NCI-H1092 (cell line): ENCODE data around the gene LRRC66.

Experiments used
- DNase-seq: peaks from one replicate; lab custom pipeline; 2025; lab: John Stamatoyannopoulos, UW

LRRC66 gene, protein sequence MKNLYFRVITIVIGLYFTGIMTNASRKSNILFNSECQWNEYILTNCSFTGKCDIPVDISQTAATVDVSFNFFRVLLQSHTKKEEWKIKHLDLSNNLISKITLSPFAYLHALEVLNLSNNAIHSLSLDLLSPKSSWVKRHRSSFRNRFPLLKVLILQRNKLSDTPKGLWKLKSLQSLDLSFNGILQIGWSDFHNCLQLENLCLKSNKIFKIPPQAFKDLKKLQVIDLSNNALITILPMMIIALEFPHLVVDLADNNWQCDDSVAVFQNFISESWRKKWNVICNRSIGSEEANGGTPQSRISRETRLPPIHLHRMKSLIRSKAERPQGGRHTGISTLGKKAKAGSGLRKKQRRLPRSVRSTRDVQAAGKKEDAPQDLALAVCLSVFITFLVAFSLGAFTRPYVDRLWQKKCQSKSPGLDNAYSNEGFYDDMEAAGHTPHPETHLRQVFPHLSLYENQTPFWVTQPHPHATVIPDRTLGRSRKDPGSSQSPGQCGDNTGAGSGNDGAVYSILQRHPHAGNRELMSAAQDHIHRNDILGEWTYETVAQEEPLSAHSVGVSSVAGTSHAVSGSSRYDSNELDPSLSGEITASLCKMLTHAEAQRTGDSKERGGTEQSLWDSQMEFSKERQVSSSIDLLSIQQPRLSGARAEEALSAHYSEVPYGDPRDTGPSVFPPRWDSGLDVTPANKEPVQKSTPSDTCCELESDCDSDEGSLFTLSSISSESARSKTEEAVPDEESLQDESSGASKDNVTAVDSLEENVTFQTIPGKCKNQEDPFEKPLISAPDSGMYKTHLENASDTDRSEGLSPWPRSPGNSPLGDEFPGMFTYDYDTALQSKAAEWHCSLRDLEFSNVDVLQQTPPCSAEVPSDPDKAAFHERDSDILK

GRCh38 chr4:52019936-52020657 is at the start of gene LRRC66:
Gene LRRC66 (minus strand): TSS chr4:52020363. CDS start chr4:52017613, 2,750 bp downstream.
- DNase-seq: no peak

- no peak for DNase-seq
These were observed 49.4 kb upstream of the LRRC66 start for GRCh38 chr4:52069571-52069970.

DNA sequence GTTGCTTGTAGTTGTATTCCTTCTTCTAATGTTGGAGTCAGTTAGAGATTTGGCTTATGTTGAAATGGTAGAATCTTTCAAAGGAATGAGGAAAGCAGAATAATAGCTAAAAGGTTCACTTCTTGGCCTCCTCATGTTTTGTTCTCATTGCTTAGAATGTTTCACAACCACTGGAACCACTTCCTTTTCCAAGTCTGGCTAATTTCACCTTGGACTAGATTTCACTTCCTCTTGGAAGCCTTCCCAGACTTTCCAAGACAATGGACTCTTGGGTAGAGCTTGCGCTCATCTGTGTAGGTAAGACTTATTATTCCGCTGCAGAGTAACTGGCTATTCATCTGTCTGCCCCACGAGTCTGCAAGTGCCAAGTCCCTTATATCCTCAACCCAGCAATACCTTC is 39.2 kb upstream of the LRRC66 start:
- DNase-seq: no peak

DNA sequence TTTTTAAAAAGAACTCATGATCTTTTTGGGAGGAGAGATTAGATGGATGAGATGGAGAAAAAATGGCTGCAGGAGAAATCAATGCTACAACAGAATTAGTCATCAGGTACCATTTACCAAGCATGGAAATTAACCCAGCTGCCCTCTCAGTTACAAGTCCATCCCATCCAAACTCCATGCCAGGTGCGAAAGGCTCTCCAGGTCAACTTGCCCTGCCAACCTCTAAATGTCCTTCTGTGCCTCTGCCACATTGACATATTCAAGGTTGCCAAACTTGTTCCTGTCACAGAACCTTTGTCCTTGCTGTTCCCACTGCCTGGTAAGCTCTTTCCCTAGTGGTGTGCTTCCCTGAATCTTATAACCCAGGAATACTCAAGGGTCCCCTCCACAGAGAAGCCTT is 38.1 kb upstream of the LRRC66 start:
- no peak for DNase-seq

DNA sequence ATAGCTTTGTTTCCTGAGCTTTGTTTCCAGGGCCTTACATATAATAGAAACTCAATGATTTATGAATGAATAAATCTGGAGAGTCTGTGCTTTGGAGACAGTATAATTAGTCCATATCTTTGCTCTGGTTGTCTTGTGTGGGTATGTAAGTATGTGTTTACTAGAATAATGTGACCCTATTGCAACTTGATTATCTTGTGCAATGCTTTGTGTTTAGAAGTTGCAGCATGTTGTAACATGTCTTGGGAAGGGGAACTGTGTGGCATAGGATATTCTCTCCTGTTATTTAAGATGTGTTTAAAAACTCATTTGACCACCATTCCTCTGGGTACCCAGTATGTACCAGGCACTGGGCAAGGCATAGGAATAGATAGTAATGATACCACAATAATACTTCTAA is 37.0 kb upstream of the LRRC66 start:
- DNase-seq: no peak

- DNase-seq: no peak
These were observed 34.1 kb upstream of the LRRC66 start for GRCh38 chr4:52054254-52054653.

GRCh38 chr4:52052475-52052780 is 32.3 kb upstream of the LRRC66 start:
- no peak for DNase-seq

GRCh38 chr4:52051615-52052474 is 31.7 kb upstream of the LRRC66 start:
- DNase-seq: no peak

GRCh38 chr4:52051213-52051614 is 31.1 kb upstream of the LRRC66 start, which contains the start of gene SPATA18:
Gene SPATA18 (plus strand): TSS chr4:52051304. CDS start chr4:52051705, 401 bp downstream.
- DNase-seq: no peak

GRCh38 chr4:52049266-52049665 is 29.1 kb upstream of the LRRC66 start:
- DNase-seq: no peak

GRCh38 chr4:52045028-52045427 is 24.9 kb upstream of the LRRC66 start:
- DNase-seq: no peak

DNA sequence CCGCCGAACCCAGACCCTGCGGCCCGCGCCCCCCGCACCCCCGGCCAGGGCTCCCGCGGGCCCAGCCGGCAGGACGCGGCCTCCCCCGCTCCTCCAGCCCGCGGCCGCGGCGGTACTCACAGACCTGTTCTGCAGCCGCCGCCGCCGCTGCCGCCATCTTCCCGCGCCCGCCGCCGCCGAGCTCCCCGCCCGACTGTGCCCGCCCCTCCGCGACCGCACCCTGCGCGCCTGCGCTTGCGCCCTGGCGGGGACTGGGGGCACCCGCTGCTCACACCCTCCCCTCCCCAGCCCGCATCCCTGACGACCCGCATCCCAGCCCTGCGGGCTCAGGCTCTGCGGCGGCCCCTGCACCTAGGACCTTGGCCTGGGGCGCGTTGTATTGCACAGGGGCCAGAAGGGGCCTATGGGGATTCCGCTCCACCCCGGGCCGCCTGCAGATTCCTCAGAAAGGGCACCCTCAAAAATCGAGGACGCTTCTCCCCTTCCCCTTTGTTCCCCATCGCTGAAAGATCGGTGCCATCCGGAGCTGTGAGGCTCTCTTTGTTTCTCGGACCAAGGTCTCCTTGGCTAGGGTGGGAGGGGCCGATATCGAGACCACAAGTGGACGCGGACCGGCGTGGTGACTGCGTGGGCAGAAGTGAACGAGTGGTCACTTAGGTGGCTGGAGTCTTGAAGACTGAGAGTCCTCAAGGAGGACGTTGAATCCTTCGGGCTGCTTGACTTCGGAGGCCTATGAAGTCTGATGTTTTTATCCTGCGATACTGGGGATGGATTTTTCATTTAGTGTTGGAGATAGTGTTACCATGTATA is 18.1 kb upstream of the LRRC66 start, which contains the start of gene SGCB:
TSS of gene SGCB (minus strand) at position 197 of the 810 bp plus-strand sequence. CDS start at position 157, 40 bp downstream.
- peak; percentile 67 for DNase-seq

- peak; percentile 48 for DNase-seq
These were observed 17.5 kb upstream of the LRRC66 start for GRCh38 chr4:52037689-52038102.

DNA sequence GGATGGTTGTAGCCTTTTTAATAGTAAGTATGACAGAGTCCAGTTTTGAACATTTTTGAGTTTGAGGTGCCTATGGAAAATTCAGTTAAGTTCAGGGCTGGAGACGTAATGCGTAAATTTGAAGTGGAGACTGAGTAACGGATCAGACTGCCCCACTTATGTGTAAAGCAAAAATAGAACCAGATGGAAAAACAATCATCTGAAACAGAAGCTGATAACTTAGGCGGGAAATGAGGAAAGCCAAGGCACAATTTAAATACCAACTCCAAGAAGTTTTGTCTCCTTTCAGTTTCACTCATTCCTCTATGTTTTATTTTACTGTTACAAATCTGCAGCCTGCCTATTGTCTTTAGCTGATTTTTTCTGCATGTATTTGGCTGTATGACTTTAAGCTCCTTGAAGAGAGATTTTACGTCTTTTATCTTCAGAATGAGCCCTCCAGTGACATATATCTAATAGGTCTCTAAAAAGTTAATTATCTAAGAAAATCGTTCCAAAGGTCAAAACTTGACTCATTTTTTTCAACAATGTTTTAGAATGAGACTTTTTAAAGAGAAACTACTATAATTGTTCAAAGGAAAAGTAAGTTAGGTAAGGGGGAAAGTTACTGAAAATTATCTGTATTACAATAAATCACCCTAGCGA is 16.8 kb upstream of the LRRC66 start:
- no peak for DNase-seq

GRCh38 chr4:52035190-52035589 is 15.0 kb upstream of the LRRC66 start:
- no peak for DNase-seq

DNA sequence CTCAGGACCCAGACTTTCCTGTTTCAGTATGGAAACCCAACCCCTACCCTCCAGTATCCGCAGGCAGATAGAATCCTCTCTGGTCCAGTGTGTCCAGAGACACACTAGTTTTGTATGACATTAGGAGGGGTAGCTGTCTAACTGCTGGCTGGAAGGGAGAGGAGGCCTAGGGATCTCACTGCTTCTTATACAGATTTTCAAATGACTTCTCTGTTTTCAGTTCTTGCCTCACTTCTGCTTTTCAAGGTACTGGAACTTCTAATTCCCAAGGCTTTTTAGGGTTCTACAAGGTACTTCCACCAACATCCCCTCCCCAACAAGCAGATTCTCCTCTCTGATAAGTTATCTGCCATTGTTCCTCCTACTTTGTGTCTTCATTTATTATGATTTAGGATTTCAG is 11.8 kb upstream of the LRRC66 start:
- no peak for DNase-seq

- no peak for DNase-seq
These were observed 8.8 kb upstream of the LRRC66 start for GRCh38 chr4:52028970-52029369.

GRCh38 chr4:52017814-52018213 is 2.3 kb downstream of the LRRC66 start:
- DNase-seq: no peak

- no peak for DNase-seq
These were observed 3.2 kb downstream of the LRRC66 start for GRCh38 chr4:52016981-52017380.

- no peak for DNase-seq
These were observed 4.8 kb downstream of the LRRC66 start for GRCh38 chr4:52015366-52015765.
